Gastroesophageal sphincter (tissue), 3 donors: ENCODE results near the gene CRYL1.

Experiments
- POLR2A ChIP-seq, 2 donors: fragments of 450-650 bp; IDR thresholded peaks; one replicate each; pipeline ENCODE4 v1.6.1; 2017; ENCODE audit warnings: antibody characterized with exemption in 2 of 2, mild to moderate bottlenecking in 2 of 2, moderate library complexity in 1 of 2
- POLR2AphosphoS5 ChIP-seq: sonication (generic); formaldehyde crosslinking; IDR thresholded peaks from one replicate; pipeline ENCODE4 v1.6.1; 2017; ENCODE audit warnings: antibody characterized with exemption
- TF ChIP-seq, protein P1 (sequence below), 4 experiments: fragments of 200-600 bp in 2 of 4; fragments of 450-650 bp in 2 of 4; sonication (generic) in 1 of 4; IDR thresholded peaks; one replicate each; pipeline ENCODE4 v1.5.1; 2017 to 2019; ENCODE audit warnings: antibody characterized with exemption in 4 of 4, mild to moderate bottlenecking in 2 of 4, moderate library complexity in 2 of 4

DNA sequence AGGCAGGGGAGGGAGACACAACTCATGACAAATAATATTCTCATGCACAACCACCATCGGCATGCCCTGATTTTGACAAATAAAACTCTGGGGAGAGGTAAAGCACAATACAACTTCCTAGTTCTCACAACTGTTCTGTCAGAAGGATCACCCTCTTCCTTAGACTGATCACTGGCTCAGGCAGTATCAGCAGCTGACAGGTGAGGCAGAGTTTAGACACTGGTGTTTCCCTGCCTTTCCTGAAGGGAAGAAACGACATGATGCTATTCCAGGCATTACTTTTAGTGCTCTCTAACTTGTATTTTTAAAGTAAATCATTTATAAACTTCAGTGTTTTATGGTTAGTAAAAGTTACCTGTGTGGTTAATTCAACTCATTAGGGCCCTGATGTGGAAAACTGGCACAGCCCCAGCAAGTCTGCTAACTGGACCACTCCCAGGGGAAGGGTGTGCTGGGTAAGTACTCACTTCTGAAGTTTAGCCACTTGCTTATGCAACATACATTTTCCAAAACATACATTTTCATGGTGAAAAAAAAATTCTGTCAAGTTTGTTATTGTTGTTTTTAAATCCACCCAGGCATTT is 82.8 kb downstream of the CRYL1 start:
- TF ChIP-seq, protein P1, sequence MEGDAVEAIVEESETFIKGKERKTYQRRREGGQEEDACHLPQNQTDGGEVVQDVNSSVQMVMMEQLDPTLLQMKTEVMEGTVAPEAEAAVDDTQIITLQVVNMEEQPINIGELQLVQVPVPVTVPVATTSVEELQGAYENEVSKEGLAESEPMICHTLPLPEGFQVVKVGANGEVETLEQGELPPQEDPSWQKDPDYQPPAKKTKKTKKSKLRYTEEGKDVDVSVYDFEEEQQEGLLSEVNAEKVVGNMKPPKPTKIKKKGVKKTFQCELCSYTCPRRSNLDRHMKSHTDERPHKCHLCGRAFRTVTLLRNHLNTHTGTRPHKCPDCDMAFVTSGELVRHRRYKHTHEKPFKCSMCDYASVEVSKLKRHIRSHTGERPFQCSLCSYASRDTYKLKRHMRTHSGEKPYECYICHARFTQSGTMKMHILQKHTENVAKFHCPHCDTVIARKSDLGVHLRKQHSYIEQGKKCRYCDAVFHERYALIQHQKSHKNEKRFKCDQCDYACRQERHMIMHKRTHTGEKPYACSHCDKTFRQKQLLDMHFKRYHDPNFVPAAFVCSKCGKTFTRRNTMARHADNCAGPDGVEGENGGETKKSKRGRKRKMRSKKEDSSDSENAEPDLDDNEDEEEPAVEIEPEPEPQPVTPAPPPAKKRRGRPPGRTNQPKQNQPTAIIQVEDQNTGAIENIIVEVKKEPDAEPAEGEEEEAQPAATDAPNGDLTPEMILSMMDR (IDR thresholded peaks at IDR 0.05), result no peak
- TF ChIP-seq POLR2A (IDR thresholded peaks at IDR 0.05) (no peak), POLR2AphosphoS5 (no peak)
